GM12891 (cell line): ENCODE measurements around the gene C1QL4.

Experiments used
- POLR2A ChIP-seq: IDR thresholded peaks from 2 replicates; pipeline ENCODE4 v1.6.1; 2011; ENCODE audit warnings: low read depth, low read length, control low read depth
- SPI1 ChIP-seq: IDR thresholded peaks from 2 replicates; pipeline ENCODE4 v1.6.1; 2011; ENCODE audit warnings: low read depth, low read length, control low read depth

DNA sequence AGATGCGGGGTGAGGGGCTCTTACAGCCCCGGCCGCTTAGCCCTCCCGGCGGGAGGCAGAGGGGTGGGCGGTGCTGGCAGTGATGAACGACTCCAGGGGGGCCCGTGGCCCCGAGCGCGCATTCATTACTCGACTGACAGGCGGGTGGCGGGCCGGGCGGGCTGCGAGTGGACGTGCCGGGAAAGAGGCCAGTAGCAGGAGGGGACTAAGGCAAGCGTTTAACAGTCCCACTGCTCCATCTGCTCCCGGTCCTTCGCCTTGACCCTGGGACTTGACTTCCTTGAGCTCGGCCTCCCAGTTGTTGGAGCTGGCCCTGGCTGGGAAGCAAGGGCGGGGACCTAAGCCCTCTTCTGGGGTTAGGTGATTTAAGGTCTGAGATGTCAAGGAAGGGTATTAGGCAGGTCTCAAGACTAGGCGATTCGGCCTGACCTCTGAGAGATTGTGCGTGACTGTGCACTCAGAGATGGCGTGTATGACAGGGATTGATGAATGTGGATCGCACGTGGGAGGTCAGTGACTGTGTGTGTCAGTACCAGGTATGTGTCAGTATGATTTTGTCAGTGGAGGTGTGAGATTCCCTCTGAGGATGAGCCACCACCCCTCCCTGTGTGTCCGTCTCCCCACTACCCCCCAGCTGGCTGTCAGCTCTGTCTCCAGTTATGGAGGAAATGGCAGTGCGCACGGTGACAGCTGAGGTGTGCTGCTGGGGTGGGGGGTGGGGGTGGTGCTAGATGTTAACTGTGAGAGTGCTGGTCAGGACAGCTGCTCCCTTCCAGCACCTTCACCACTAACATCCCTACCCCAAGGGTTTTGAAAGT is 6.1 kb upstream of the C1QL4 start:
- TF ChIP-seq SPI1 (no peak), POLR2A (no peak)
